Mucosa of rectum (tissue), 2 donors: ENCODE results near the gene PHOSPHO1.
"Not testable (repeated sequence)": the region's sequence is repeated elsewhere in the genome, so short reads cannot be mapped to it uniquely, and the experiment has no call there.

Source experiments
- H3K27ac ChIP-seq, 2 donors: one replicate each; pipeline ENCODE4 v1.7.0; 2013; ENCODE audit warnings: inconsistent platforms in 2 of 2, low read depth in 2 of 2, low read length in 2 of 2
- H3K27me3 ChIP-seq, 2 donors: one replicate each; pipeline ENCODE4 v1.7.0; 2013; ENCODE audit warnings: low read length in 2 of 2; ENCODE audit not compliant: control insufficient read depth in 2 of 2, insufficient read depth in 2 of 2
- H3K36me3 ChIP-seq, 2 donors: one replicate each; pipeline ENCODE4 v1.7.0; 2013; ENCODE audit warnings: low read length in 2 of 2; ENCODE audit not compliant: control insufficient read depth in 2 of 2, insufficient read depth in 2 of 2
- H3K4me1 ChIP-seq, 2 donors: one replicate each; pipeline ENCODE4 v1.7.0; 2013; ENCODE audit warnings: low read length in 2 of 2, mild to moderate bottlenecking in 1 of 2; ENCODE audit not compliant: control insufficient read depth in 2 of 2, insufficient read depth in 2 of 2
- H3K4me3 ChIP-seq, 2 donors: one replicate each; pipeline ENCODE4 v1.7.0; 2013; ENCODE audit warnings: low read length in 2 of 2
- H3K9ac ChIP-seq, 2 donors: one replicate each; pipeline ENCODE4 v1.7.0; 2013; ENCODE audit warnings: low read length in 2 of 2, low read depth in 1 of 2, mild to moderate bottlenecking in 1 of 2
- H3K9me3 ChIP-seq, 2 donors: one replicate each; pipeline ENCODE4 v1.7.0; 2013; ENCODE audit warnings: low read length in 2 of 2; ENCODE audit not compliant: control insufficient read depth in 2 of 2
- donor health status: healthy.
- donor health status: Normal muscosa, but diverticular disease.

Gene PHOSPHO1

GRCh38 chr17:49230636-49231562, at the start of gene PHOSPHO1:
TSS of gene PHOSPHO1 (minus strand) at chr17:49230787. CDS start at chr17:49226691, 4,096 bp downstream.
- H3K9ac ChIP-seq: peak within 1 kb of the TSS; percentile 47 to 56
- no peak within 1 kb of the TSS for H3K27ac ChIP-seq
- peaks cover 9 to 11% of the 10 kb centered on the region in 2 donors for H3K4me1 ChIP-seq
- H3K36me3 ChIP-seq: no peaks in the 10 kb centered on the region
- peak within 1 kb of the TSS; percentile 74 to 82 for H3K4me3 ChIP-seq
- no peaks in the 10 kb centered on the region for H3K9me3 ChIP-seq
- H3K27me3 ChIP-seq: peaks cover 17 to 29% of the 10 kb centered on the region in 2 donors

- no peaks in the 10 kb centered on the region for H3K4me1 ChIP-seq
- H3K27ac ChIP-seq: no peak overlapping the region
- no peaks in the 10 kb centered on the region for H3K27me3 ChIP-seq
- no peaks in the 10 kb centered on the region for H3K36me3 ChIP-seq
- no peak overlapping the region for H3K4me3 ChIP-seq
- H3K9ac ChIP-seq: no peak overlapping the region
- no peaks in the 10 kb centered on the region for H3K9me3 ChIP-seq
Measured at GRCh38 chr17:49280061-49280460, 49.5 kb upstream of the PHOSPHO1 start.

- not testable (repeated sequence) for H3K9ac ChIP-seq, H3K4me3 ChIP-seq, H3K4me1 ChIP-seq, H3K36me3 ChIP-seq, H3K27me3 ChIP-seq, H3K27ac ChIP-seq, H3K9me3 ChIP-seq
Measured at GRCh38 chr17:49279263-49280015, 48.9 kb upstream of the PHOSPHO1 start.

- H3K27ac ChIP-seq: no peak overlapping the region
- no peaks in the 10 kb centered on the region for H3K27me3 ChIP-seq
- H3K36me3 ChIP-seq: no peaks in the 10 kb centered on the region
- no peak overlapping the region for H3K9ac ChIP-seq
- no peak overlapping the region for H3K4me3 ChIP-seq
- no peaks in the 10 kb centered on the region for H3K4me1 ChIP-seq
- no peaks in the 10 kb centered on the region for H3K9me3 ChIP-seq
Measured at GRCh38 chr17:49278076-49278475, 47.5 kb upstream of the PHOSPHO1 start.

- Histone ChIP-seq H3K27ac (no peak overlapping the region), H3K9me3 (no peaks in the 10 kb centered on the region), H3K4me1 (no peaks in the 10 kb centered on the region), H3K4me3 (no peak overlapping the region), H3K27me3 (no peaks in the 10 kb centered on the region), H3K9ac (no peak overlapping the region), H3K36me3 (no peaks in the 10 kb centered on the region)
Measured at GRCh38 chr17:49277638-49278037, 47.1 kb upstream of the PHOSPHO1 start.

- H3K27me3 ChIP-seq, H3K9ac ChIP-seq, H3K36me3 ChIP-seq, H3K4me3 ChIP-seq, H3K27ac ChIP-seq, H3K4me1 ChIP-seq, H3K9me3 ChIP-seq: not testable (repeated sequence)
Measured at GRCh38 chr17:49275981-49276380, 45.4 kb upstream of the PHOSPHO1 start.

GRCh38 chr17:49269356-49269755, 38.8 kb upstream of the PHOSPHO1 start:
- no peaks in the 10 kb centered on the region for H3K9me3 ChIP-seq
- H3K4me1 ChIP-seq: no peaks in the 10 kb centered on the region
- no peak overlapping the region for H3K27ac ChIP-seq
- no peak overlapping the region for H3K4me3 ChIP-seq
- H3K36me3 ChIP-seq: no peaks in the 10 kb centered on the region
- no peaks in the 10 kb centered on the region for H3K27me3 ChIP-seq
- H3K9ac ChIP-seq: no peak overlapping the region

- H3K9ac ChIP-seq: no peak overlapping the region
- no peak overlapping the region for H3K27ac ChIP-seq
- no peaks in the 10 kb centered on the region for H3K27me3 ChIP-seq
- no peaks in the 10 kb centered on the region for H3K36me3 ChIP-seq
- no peaks in the 10 kb centered on the region for H3K9me3 ChIP-seq
- no peak overlapping the region for H3K4me3 ChIP-seq
- no peaks in the 10 kb centered on the region for H3K4me1 ChIP-seq
Measured at GRCh38 chr17:49267912-49268311, 37.3 kb upstream of the PHOSPHO1 start.

- Histone ChIP-seq H3K27me3 (no peaks in the 10 kb centered on the region), H3K27ac (no peak overlapping the region), H3K9ac (no peak overlapping the region)
Measured at GRCh38 chr17:49266233-49266632, 35.6 kb upstream of the PHOSPHO1 start.

GRCh38 chr17:49261540-49261939, 31.0 kb upstream of the PHOSPHO1 start:
- not testable (repeated sequence) for H3K9ac ChIP-seq, H3K4me1 ChIP-seq, H3K4me3 ChIP-seq, H3K27ac ChIP-seq, H3K27me3 ChIP-seq, H3K36me3 ChIP-seq, H3K9me3 ChIP-seq

More at GRCh38 chr17:49266233-49266632, 35.6 kb upstream of the PHOSPHO1 start:
- no peaks in the 10 kb centered on the region for H3K4me1 ChIP-seq
- H3K36me3 ChIP-seq: no peaks in the 10 kb centered on the region
- no peaks in the 10 kb centered on the region for H3K9me3 ChIP-seq
- no peak overlapping the region for H3K4me3 ChIP-seq
